ENCODE results near the gene CEP192. TPM values are rescaled to one million over a fixed set of nuclear protein-coding genes. Genes with fewer than 3 reads are reported as not detected.

Gene CEP192
- total and polyA plus RNA-seq, 2 of the 13 experiments (the other 11 are each of a cell fraction or from before 2014, with no cell fraction given): 15.3 to 24.7 TPM

- ATAC-seq: peak; percentile 97
- in situ Hi-C loops (cut with HindIII; ENCODE audit: extremely low pct_ligation_motif_present, low pct_unique_long_range_greater_than_20kb): no loop called here
- POLR2A ChIA-PET: no interaction called here
- TF ChIP-seq KLF16 (CRISPR knock-in tag; IDR thresholded peaks at IDR 0.05) (no peak), KDM1A (CRISPR knock-in tag; IDR thresholded peaks at IDR 0.05) (no peak), RFXANK (CRISPR knock-in tag; IDR thresholded peaks at IDR 0.05) (no peak), PITX1 (CRISPR knock-in tag; IDR thresholded peaks at IDR 0.05) (0 out of 2 replicates have a peak, but pooled peaks have one; percentile 31), ZNF280D (CRISPR knock-in tag; IDR thresholded peaks at IDR 0.05) (no peak), ZSCAN21 (CRISPR knock-in tag; IDR thresholded peaks at IDR 0.05; ENCODE audit: borderline replicate concordance) (no peak), GRHL1 (CRISPR knock-in tag; conservative IDR thresholded peaks at IDR 0.05) (no peak), MBNL3 (CRISPR knock-in tag; conservative IDR thresholded peaks at IDR 0.05) (no peak), ZBTB20 (CRISPR knock-in tag; IDR thresholded peaks at IDR 0.05; ENCODE audit: borderline replicate concordance, low read depth) (no peak), ZNF44 (CRISPR knock-in tag; IDR thresholded peaks at IDR 0.05) (no peak), ZFP36L1 (CRISPR knock-in tag; IDR thresholded peaks at IDR 0.05) (no peak), ZMYM4 (CRISPR knock-in tag; IDR thresholded peaks at IDR 0.05) (peak; percentile 35; the same call in 1 of the 2 replicates), PCBP1 (IDR thresholded peaks at IDR 0.05; ENCODE audit: borderline replicate concordance, low read depth, low read length) (no peak), STAT5B (CRISPR knock-in tag; IDR thresholded peaks at IDR 0.05) (no peak)
- TF ChIP-seq, protein P1, sequence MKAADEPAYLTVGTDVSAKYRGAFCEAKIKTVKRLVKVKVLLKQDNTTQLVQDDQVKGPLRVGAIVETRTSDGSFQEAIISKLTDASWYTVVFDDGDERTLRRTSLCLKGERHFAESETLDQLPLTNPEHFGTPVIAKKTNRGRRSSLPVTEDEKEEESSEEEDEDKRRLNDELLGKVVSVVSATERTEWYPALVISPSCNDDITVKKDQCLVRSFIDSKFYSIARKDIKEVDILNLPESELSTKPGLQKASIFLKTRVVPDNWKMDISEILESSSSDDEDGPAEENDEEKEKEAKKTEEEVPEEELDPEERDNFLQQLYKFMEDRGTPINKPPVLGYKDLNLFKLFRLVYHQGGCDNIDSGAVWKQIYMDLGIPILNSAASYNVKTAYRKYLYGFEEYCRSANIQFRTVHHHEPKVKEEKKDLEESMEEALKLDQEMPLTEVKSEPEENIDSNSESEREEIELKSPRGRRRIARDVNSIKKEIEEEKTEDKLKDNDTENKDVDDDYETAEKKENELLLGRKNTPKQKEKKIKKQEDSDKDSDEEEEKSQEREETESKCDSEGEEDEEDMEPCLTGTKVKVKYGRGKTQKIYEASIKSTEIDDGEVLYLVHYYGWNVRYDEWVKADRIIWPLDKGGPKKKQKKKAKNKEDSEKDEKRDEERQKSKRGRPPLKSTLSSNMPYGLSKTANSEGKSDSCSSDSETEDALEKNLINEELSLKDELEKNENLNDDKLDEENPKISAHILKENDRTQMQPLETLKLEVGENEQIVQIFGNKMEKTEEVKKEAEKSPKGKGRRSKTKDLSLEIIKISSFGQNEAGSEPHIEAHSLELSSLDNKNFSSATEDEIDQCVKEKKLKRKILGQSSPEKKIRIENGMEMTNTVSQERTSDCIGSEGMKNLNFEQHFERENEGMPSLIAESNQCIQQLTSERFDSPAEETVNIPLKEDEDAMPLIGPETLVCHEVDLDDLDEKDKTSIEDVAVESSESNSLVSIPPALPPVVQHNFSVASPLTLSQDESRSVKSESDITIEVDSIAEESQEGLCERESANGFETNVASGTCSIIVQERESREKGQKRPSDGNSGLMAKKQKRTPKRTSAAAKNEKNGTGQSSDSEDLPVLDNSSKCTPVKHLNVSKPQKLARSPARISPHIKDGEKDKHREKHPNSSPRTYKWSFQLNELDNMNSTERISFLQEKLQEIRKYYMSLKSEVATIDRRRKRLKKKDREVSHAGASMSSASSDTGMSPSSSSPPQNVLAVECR (CRISPR knock-in tag; IDR thresholded peaks at IDR 0.05; ENCODE audit: borderline replicate concordance): peak; percentile 36; the same call in 1 of the 2 replicates
These were observed 79.3 kb downstream of the CEP192 start for GRCh38 chr18:13070460-13070859.

More at GRCh38 chr18:13070460-13070859, 79.3 kb downstream of the CEP192 start:
- no peaks in the 10 kb centered on the region for H3K27me3 ChIP-seq (ENCODE audit: control insufficient read depth in 1 of 2, insufficient read depth in 2 of 2, low read length in 2 of 2)
- no peak overlapping the region for H3K9ac ChIP-seq (ENCODE audit: insufficient read depth, low read depth, low read length)
- DNase-seq (ENCODE audit: low spot score) (peak; percentile 50), FAIRE-seq (peak; percentile 74)
- H3K27ac ChIP-seq (ENCODE audit: extremely low read length, insufficient read depth, low read length): peak overlapping the region; percentile 19
- H3K4me2 ChIP-seq (ENCODE audit: low read depth, low read length): no peak overlapping the region
- BruUV-seq (replicated peaks): no TSS peak
- no peak overlapping the region for H3K4me3 ChIP-seq (replicated peaks in 1 of 3; ENCODE audit: insufficient read depth in 1 of 3, low read depth in 2 of 3, low read length in 3 of 3)
- H3K9me3 ChIP-seq (ENCODE audit: low read length): no peaks in the 10 kb centered on the region
- 63% methylated on average over 5 of the region's 5 CpGs for WGBS (ENCODE audit: low lambda C conversion rate)
- CTCF ChIA-PET (ENCODE audit: low intra/inter-chr PET ratio, low total read pairs): no interaction called here
- peaks cover 14 to 72% of the 10 kb centered on the region in 2 experiments for H3K36me3 ChIP-seq (replicated peaks in 1 of 2; ENCODE audit: control insufficient read depth in 1 of 2, insufficient read depth in 2 of 2, low read length in 2 of 2)
- H3K79me2 ChIP-seq (ENCODE audit: insufficient read depth, low read length): no peaks in the 10 kb centered on the region
- H2AFZ ChIP-seq (ENCODE audit: low read length): no peak overlapping the region
- intact Hi-C loops (cut with micrococcal nuclease; ENCODE audit: unreplicated experiment): loop anchor here (10.0 kb wide), 1 partner anchor 76 kb away; the partner anchor contains the start of gene CEP192
- peaks cover 13% of the 10 kb centered on the region for H3K4me1 ChIP-seq (ENCODE audit: insufficient read depth, low read length)
- no peaks in the 10 kb centered on the region for H4K20me1 ChIP-seq (ENCODE audit: insufficient read depth, low read length)

Measured in HepG2 (cell line).